ENCODE measurements around the gene USP38.
"Not testable (repeated sequence)": the region's sequence is repeated elsewhere in the genome, so short reads cannot be mapped to it uniquely, and the experiment has no call there.

USP38 gene

GRCh38 chr4:143267690-143268089, 83.0 kb downstream of the USP38 start:
- DNase-seq, result not testable (repeated sequence)

- DNase-seq, result no peak
These were observed 85.6 kb downstream of the USP38 start for GRCh38 chr4:143270256-143270838.

Measured in left hindlimb (tissue), 1 donor.